Cerebellar cortex (tissue), 1 donor: ENCODE data around the gene THADA.

Source experiments
- DNase-seq: peaks from one replicate; pipeline ENCODE4 v3.0.0-alpha.2; 2015; ENCODE audit warnings: low spot score

The THADA gene

GRCh38 chr2:43186321-43186678 is 409.5 kb downstream of the THADA start:
- no peak for DNase-seq

GRCh38 chr2:43185146-43185545 is 410.7 kb downstream of the THADA start:
- no peak for DNase-seq

GRCh38 chr2:43184339-43184895 is 411.4 kb downstream of the THADA start:
- DNase-seq, result no peak

GRCh38 chr2:43183743-43184142 is 412.1 kb downstream of the THADA start:
- no peak for DNase-seq

- DNase-seq, result no peak
Measured at GRCh38 chr2:43180897-43181296, 414.9 kb downstream of the THADA start.
